Airway epithelial cell (primary cell): ENCODE data around the gene PHF24. TPM values are rescaled to one million over a fixed set of nuclear protein-coding genes. Genes with fewer than 3 reads are reported as not detected.

Experiments used
- total RNA-seq: library from RNA; depleted of rRNA; stranded (reverse); fragments of >200 nt; gene quantifications from 2 replicates; pipeline ENCODE4 v1.2.3, GENCODE V29; 2015

PHF24 gene
- total RNA-seq: under 0.01 and 0.23 TPM in 2 replicates

GRCh38 chr9:34957492-34958410 lies at the start of gene PHF24:
Gene PHF24, plus strand, starts transcription at chr9:34958285. Its CDS starts 13,014 bp downstream, at chr9:34971299.

GRCh38 chr9:34989003-34989945 lies 31.2 kb downstream of the PHF24 start, which contains the start of gene DNAJB5:
Gene DNAJB5, plus strand, starts transcription at chr9:34989745. Its CDS starts 886 bp downstream, at chr9:34990631.

Other genes starting within 250 kb of the PHF24 start
- not detected in 2 replicates for gene CCL21, start 248.1 kb upstream of the PHF24 start, total RNA-seq
- gene DNAJB5, start 31.5 kb downstream of the PHF24 start, total RNA-seq: 17.1 and 20.7 TPM in 2 replicates
- 272 and 305 TPM in 2 replicates for gene VCP, start 114.3 kb downstream of the PHF24 start, total RNA-seq
- gene FANCG, start 121.7 kb downstream of the PHF24 start, total RNA-seq: 22.7 and 24.9 TPM in 2 replicates
- gene PIGO, start 138.3 kb downstream of the PHF24 start, total RNA-seq: 24.5 and 29.1 TPM in 2 replicates
- 214 and 230 TPM in 2 replicates for gene STOML2, start 144.8 kb downstream of the PHF24 start, total RNA-seq
- 31.8 and 38.5 TPM in 2 replicates for gene ATOSB, start 157.6 kb downstream of the PHF24 start, total RNA-seq
- gene UNC13B, start 203.7 kb downstream of the PHF24 start, total RNA-seq: 10.9 and 14.9 TPM in 2 replicates